ENCODE results near the gene MATN4.

The MATN4 gene

DNA sequence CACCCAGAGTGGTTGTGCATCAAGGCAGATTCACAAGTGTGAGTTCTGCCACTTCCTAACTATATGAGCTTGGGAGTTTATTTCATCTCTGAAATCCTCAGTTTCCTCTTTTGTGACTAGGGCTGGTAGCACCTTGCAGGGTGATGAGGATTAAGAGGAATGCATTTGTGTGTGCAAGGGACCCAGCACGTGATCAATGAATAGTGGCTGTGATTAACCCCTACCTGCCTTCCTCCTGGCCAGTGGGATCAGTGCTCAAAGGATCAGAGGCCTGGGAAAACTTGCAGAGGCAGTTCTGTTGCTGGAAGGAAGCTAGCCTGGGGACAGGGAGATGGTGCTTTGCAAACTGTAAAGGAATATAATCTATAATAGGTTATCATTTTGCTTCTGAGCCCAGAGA, 32.9 kb upstream of the MATN4 start:
- DNase-seq (ENCODE audit: low read depth, low spot score), result no peak

DNA sequence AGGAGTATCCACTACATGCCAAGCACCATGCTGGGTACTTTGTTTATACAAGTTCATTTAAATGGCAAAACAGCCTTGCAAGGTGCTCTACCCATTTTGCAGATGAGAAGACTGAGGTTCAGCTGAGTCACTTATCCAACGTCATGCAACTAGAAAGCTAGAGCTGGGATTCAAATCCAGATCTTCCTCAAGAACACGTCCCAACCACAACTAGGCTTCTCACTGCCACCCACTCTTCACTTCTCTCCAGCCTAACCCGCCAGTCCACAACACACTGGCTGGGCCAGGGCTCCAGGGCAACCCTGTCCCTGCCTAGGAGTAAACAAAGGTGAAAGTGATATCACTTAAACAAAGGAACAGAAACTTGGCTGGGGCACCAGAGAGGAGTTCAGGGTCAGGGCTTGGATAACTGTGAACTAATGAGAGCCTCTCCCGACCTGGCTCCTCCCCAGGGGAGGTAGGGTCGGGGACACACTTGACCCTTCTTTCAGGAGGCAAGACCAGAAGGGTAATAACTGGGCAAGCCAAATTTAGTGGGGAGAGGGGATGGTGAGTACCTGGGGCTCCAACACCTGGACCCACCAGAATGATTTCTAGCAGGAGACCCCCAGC, 32.2 kb upstream of the MATN4 start:
- DNase-seq (ENCODE audit: low read depth, low spot score), result no peak

DNA sequence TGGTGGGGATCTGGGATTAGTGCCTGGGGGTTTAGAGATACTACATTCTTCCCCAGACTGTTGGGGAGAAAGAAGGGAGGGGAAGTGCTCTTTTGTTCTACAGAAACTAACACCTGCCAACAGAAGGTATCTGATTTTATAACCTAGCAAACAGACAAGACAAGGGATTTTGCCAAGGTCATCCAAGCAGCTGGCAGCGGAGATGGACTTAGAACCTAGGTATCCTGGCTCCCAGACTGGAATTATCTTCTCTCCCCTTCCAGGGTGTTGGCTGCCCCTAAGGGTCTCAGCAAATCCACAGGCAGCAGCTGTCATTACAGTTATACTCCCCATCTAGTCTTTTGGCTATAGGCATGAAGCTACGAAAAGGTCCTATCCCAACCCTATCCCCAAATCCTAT, 31.7 kb upstream of the MATN4 start:
- DNase-seq (ENCODE audit: low read depth, low spot score), result no peak

DNA sequence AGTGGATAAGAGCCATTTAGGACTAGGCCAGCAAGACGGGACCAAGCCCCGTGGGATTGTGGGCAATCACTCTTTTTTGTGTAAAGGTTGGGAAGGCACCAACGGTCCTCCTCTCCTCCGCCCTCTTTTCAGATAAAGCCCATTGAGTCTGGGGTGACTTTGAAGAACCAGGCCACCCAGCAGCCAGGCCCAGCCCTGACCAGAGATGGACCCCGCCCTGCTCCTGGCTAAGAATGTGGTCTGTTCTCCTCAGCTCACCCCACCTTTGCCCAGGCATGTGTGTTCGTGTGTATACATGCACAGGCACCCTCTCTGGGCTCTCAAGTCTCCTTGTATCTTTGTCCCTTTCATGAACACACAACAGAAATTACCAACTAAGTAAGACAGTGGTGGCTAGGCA, 31.0 kb upstream of the MATN4 start:
- DNase-seq (ENCODE audit: low read depth, low spot score), result no peak

DNA sequence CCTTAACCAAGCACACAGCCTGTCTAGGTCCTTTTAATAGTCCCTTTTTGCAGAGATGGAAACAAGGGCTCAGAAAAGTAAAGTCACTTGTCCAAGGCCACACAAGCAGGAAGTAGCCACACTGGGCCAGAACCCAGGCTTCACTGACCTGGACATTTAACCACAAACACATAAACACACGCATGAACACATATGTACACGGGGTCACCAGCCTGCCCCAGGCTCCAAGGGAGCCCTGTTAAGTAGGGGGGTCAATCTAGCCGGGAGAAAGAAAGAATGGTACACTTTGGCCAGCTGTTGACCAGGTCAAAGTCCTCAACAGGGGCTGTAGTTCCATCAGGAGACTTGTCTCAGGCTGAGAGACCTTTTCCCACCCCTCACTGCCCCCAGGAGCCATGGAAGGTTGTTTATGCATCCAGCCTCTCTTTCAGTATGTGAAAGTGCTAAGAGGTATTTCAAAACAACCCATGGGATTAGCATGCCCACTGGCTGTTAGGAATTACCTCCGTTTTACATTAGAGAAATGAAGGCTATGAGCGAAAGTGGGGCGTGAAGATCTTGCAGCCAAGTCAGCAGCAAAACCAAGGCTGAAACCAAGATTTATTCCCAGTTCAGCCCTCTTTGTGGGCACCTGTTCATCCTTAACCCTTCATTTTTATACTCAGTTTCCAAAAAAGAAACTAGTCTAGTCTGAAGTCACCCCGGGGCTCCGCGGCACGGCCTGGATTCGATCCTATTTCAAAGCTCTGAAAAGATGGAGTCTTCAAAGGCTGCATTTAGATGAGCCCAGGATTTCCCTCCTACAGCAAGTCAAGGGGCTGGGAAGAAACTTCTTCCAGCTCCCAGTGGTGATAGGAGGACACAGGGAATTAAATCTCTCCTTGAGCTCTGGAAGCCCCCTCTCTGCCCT, 30.3 kb upstream of the MATN4 start:
- DNase-seq (ENCODE audit: low read depth, low spot score), result no peak

DNA sequence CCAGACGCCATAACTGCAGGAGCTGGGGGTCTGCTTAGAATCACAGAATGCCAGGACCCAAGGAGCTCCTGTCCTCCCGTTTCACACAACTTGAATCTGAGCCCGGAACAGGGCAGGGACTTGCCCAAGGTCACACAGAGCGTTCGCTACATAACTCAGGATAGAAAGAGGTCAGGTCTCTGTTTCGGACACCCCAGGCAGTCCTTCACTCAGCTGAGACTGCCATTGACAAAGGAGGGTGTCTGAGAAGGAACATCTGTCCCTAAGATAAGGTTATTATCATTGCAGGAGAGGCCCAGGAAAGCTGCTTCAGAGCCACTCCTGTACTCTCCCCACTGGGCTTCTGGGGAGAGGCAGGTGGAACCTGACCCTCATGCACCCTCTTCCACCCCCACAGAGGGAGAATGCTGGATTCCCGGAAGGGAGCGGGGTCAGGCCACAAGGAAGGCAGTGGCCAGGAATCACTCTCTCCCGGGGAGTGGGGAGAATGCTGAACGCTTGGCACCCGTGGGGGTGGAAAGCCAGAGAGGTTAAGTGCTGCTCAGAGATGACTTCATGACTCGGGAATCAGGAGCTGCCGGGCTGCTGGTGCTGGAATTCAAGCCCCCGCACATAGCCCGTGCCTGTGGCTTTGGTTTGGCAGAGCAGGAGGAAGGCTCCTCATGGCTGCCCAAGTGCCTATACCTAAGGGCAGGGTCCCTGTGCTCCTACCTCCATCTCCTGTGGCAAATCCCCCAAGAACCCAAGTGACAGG, 29.4 kb upstream of the MATN4 start:
- DNase-seq (ENCODE audit: low read depth, low spot score), result no peak

DNA sequence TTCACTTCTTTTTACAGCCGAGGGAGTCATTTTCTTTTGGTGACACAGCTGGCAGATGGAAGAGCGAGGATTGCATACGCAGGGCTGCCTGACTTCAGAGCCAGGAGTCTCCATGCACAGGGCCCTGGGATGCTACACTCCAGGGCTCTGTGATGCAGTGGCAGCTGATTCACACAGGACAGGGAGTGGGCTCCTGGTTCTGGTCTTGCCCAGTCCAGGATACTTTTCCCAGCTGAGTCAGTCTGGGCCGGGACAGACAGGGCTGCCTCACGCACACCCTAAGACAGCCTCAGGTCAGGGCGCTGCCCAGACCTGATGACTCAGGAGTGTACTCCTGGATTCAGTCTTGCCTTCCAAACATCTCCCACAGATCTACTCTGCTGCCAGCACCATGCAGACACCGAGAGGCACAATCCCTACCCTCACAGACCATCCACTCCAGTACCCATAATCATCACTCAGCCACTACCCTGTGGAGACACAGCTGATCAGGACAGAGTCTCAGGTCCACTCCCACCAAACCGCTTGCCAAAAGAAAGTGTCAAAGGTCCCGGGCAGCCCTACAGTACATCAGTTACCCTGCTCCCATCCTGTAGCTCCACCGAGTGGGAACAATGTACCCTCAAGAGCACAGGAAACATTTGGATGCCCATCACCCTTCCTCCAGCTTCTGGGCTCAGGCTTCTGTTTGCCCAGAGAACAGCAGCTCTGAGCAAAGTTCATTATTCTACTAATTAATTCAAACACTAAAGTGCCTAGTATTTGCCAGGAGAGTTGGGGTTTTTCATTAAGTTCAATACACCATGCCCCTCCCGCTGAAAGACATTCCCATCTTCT, 28.6 kb upstream of the MATN4 start:
- DNase-seq (ENCODE audit: low read depth, low spot score), result no peak

DNA sequence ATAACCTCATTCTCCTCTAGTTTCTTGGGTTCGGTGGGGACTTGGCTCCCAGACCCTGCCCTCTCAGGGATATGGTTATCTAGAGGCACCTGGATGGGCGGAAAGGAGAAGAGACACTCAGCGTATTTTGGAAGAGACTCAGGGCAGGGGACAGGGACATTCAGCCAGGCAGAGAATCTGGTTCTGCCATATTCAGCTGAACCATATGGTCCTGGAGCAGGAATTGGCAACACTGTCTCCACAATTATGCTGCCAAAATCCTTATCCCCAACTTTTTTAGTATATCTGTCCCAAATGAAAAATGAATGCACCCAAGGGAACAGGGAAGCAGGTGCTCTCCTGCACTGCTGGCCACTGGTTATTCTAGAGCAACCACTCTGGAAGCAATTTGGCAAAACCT, 22.4 kb upstream of the MATN4 start:
- no peak for DNase-seq (ENCODE audit: low read depth, low spot score)

DNA sequence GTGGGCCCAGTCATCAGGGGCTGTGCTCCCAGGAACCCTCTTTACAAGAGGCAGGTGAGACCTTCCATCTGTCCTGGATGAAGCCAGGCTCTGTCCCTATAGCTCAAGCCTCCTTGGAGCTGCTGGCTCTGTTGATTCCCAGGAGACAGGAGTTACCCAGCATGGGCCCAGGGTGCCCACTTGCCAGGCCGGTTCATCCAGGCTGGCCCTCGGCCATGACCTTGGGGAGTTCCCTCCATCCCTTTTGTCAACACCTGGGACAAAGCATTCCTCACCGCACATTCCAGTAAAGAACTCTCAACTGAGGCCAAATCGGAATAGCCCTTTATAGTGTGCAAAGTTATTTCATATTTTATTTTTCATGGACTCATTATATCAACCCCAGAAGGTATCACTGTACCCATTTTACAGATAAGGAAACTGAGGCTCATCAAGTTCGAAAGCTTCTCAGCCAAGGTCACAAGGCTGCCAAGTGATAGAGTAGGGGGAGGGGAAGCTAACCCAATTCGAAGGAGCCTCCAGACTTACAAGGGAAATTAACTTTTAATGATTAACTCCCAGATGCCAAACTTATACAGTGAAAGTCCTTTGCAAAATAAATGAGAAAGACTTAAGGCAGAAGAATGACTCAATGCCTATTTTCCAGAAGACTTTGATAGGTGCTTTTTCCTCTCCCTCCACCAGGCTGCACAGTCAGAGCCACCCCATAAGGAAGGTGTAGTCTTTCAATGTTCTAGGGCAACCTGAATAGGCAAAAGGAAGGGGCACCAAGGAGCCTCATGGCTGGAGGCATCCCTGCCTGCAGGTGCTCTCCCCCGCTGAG, 21.6 kb upstream of the MATN4 start:
- DNase-seq (ENCODE audit: low read depth, low spot score), result no peak

DNA sequence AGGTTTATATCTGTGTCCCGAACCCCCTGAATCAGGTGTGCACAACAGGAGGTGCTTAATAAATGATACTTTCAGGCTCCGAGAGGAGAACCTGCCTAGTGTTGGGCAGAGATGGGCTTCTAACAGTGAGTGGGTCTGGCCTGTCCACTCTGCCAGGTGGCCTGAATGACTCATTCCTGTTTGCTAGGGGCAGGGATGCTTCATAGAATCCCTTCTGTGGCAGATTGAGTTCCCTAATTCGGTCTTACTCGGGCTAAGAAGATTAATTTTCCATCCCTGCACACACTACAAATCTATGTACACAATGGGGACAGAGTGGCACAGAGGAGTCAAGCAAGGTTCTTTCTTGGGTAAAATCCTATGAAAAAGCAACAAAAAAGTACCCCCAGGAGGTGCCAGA, 20.4 kb upstream of the MATN4 start:
- no peak for DNase-seq (ENCODE audit: low read depth, low spot score)

DNA sequence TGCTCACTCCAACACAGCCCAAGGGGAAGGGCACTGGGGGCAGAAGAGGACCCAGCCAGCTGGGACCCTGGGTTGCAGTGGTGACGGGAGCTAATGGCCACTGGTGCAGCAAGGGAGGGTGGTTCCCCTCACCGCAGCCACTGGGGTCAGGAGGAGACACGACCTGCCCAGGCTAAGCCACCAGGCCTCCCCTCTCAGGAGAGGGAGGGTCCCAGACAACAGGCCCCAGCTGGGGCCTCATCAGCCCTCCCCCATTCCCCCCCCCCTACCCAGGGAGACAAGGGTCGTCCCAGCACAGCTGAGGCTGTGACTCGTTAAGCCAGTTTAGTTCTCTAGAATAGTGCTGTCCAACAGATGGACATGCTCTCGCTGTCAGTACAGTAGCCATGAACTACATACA, 17.3 kb upstream of the MATN4 start:
- DNase-seq (ENCODE audit: low read depth, low spot score), result no peak

DNA sequence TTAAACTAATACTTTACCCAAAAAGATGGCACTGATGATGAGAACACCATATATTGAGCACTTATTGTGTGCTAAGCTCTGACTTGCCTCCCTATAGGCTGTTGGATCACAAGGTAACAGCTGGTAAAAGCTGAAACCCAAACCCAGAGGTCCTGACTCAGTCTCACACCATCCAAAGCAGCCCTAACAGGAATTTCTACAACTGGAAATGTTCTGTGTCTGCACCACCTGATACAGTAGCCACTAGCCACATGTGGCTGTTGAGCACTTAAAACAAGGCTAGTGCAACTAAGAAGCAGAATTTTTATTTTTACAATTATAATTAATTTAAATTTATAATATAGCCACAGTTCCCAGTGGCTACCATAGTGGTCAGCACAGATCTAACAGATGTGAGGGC, 15.6 kb upstream of the MATN4 start:
- DNase-seq (ENCODE audit: low read depth, low spot score), result no peak

DNA sequence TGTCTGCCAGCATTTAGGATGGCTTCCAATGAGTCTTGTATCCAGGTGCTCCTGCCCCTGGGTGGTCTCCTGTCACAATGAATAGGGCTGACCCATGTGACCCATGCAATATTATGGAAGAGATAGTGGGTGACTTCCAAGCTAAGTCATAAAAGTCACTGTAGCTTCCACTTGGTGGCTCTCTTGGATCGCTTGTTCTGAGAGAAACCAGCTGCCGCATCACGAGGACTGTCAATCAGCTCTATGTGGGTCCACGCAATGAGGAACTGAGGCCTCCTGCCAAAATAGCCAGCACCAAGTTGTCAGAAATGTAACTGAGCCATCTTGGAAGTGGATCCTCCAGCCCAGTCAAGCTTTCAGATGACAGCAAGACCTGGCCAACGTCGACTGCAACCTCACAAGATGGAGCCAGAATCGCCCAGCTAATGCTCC, 14.9 kb upstream of the MATN4 start:
- no peak for DNase-seq (ENCODE audit: low read depth, low spot score)

DNA sequence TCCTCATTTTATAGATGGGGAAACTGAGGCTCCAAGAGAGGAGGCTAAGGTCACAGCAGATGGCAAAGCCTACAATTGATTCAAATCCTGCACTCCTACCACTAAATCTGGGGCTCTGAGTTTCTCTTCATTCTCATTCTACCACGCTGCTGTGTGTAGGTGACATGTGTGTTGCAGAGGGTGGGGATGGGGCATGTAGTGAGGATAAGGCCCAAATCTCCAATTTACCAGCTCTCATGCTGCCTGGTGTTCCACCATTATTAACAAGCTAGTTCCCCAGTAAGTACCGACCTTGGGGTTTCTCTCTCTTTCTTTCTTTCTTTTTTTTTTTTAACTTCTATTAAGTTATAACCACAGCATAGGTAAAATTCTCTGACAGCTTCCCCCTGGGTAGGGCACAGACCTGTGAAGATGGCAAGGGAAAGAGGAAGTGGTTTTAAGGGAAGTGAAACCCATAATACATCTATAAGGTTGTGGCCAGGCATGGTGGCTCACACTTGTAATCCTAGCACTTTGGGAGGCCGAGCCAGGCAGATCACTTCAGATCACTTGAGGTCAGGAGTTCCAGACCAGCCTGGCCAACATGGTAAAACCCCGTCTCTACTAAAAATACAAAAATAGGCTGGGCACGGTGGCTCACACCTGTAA, 13.0 kb upstream of the MATN4 start:
- DNase-seq (ENCODE audit: low read depth, low spot score), result no peak

DNA sequence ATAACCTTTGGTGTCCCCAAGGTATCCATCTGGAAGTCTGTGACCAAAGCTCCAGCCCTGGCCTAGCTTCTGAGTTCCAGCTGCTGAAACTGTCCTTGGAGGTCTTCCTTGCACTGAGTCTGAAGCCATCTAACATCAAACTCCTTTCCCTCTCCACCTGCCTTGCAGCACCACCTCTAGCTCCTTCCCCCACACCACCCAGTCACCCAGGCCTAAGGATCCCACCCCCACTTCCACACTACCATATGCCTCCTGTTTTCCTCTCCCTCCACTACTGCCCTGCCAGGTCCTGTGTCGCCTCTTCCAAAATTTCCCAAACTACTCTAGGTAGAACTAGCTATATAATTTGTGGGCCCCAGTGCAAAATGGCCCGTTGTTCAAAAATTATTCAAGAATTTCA, 10.8 kb upstream of the MATN4 start:
- no peak for DNase-seq (ENCODE audit: low read depth, low spot score)

DNA sequence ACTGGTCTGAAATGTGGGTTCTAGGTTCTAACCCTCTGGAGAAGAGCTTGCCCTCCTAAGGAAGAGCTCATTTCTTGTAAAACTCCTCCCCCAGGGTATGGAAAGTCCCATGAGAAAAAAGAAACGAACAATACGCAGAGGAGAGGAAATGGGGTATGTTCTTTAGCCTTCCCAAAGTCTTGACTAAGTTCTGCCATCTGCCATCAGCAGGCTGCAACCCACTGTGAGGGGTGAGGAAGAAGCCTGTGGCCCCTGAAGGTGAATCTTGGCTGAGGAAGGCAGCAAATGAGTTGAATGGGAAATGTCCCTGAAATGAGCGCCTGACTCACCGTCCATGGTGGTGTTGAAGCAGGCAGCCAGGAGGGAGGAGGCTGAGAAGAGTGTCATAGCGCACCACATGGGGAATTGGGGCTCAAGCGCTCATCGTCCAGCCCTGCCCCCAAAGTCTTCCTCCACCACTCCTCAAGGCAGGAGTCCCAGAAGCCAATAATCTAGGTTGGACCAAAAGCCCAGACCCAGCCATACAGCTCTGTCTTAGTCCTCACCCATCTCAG, 10.4 kb upstream of the MATN4 start:
- DNase-seq (ENCODE audit: low read depth, low spot score), result no peak

DNA sequence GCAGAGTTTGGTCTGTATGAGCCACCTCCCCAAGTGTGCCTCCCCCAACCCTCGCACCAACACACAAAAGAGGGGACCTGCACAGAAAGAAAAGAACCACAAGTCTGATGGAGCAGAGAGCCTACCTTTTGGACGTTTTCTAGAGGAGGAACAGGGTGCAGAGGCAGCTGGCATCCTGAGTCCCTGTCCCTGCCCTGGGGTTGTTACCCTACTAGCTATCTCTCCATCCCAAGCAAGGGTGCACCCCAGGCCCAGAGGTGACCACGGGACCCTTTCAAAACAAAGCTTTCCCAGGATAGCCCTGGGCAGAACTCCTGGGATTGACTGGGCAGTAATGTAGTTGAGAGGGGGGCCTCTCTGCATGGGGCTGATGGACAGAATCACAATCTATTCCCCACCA, 9.7 kb upstream of the MATN4 start:
- DNase-seq (ENCODE audit: low read depth, low spot score), result no peak

DNA sequence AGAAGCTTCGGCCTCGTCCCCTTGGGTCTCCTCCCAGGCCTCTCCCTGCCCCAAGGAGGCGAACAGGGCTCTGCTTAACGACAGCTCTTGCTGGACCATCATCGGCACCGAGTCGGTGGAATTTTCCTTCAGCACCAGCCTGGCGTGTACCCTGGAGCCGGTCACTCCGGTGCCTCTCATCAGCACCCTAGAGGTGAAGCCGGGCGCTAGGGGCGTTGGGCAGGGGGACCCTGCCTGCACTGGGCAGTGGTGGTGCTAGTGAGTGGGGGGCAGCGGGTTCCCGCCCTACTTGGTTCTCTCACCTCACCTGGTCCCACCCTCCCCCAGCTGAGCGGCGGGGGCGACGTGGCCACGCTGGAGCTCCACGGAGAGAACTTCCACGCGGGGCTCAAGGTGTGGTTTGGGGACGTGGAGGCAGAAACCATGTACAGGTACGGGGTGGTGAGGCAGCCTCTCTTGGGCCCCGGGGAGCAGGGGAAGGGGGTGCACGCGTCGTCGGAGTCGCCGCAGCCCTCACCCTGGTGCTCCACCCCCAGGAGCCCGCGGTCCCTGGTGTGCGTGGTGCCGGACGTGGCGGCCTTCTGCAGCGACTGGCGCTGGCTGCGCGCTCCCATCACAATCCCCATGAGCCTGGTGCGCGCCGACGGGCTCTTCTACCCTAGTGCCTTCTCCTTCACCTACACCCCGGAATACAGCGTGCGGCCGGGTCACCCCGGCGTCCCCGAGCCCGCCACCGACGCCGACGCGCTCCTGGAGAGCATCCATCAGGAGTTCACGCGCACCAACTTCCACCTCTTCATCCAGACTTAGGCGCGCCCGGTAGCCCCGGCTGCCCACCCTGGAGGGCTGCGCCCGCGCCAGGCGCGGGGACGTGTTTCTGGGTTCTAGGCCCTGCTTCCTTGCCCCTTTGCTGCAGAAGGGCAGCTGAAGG, 8.3 kb upstream of the MATN4 start:
- DNase-seq (ENCODE audit: low read depth, low spot score), result no peak

DNA sequence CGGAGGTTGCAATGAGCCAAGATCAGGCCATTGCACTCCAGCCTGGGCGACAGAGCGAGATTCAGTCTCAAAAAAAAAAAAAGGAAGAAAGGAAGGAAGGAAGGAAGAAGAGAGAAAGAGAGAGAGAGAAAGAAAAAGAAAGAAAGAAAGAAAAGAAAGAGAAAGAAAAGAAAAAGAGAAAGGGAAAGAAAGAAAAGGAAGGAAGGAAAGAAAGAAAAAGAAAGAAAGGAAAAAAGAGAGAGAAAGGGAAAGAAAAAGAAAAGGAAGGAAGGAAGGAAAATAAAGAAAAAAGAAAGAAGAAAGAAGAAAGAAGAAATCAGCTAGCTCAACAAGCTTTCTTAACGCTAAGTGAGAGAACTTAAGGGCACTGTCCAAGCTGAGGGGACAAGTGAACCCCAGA, 7.6 kb upstream of the MATN4 start:
- DNase-seq (ENCODE audit: low read depth, low spot score), result no peak

All from iPS DF 19.7 (cell line).